OCI-LY3 (cell line): ENCODE measurements around the gene BEAN1.

Source experiments
- CTCF ChIP-seq: fragments of 200-600, 300-600 bp; sonication (generic); IDR thresholded peaks from 2 replicates; pipeline ENCODE4 v1.5.1; 2014; ENCODE audit warnings: antibody characterized with exemption, low read length, low read depth
- EZH2phosphoT487 ChIP-seq: fragments of 200-600 bp; shearing (Covaris generic); IDR thresholded peaks from 2 replicates; pipeline ENCODE4 v1.6.1; 2018; ENCODE audit warnings: antibody characterized with exemption, mixed run types, low read depth

- TF ChIP-seq CTCF (peak; percentile 14; the same call in 1 of the 2 replicates), EZH2phosphoT487 (no peak)
Observed at GRCh38 chr16:66508248-66508913, 81.3 kb downstream of the BEAN1 start.
